Activated CD4-positive, alpha-beta T cell treated with anti-CD3 and anti-CD28 coated beads for 24 hours (primary cell): ENCODE data around the gene CDC37L1.

Source experiments
- DNase-seq, 2 donors: peaks; one replicate each; pipeline ENCODE4 v3.0.0-alpha.2; 2020; ENCODE audit warnings: low read depth in 2 of 2

The CDC37L1 gene

GRCh38 chr9:4714266-4715016, 35.1 kb downstream of the CDC37L1 start:
- DNase-seq = no peak

GRCh38 chr9:4716163-4716562, 36.8 kb downstream of the CDC37L1 start:
- no peak for DNase-seq

- DNase-seq = no peak
Observed at GRCh38 chr9:4717815-4718214, 38.4 kb downstream of the CDC37L1 start.

GRCh38 chr9:4718911-4719310, 39.5 kb downstream of the CDC37L1 start:
- no peak for DNase-seq

GRCh38 chr9:4721736-4722135, 42.4 kb downstream of the CDC37L1 start:
- DNase-seq = no peak

GRCh38 chr9:4725706-4726442, 46.5 kb downstream of the CDC37L1 start:
- DNase-seq = no peak

- no peak for DNase-seq
Observed at GRCh38 chr9:4727593-4727992, 48.2 kb downstream of the CDC37L1 start.

GRCh38 chr9:4732890-4733289, 53.5 kb downstream of the CDC37L1 start:
- DNase-seq = no peak

- no peak for DNase-seq
Observed at GRCh38 chr9:4734150-4734549, 54.8 kb downstream of the CDC37L1 start.

GRCh38 chr9:4738866-4739586, 59.7 kb downstream of the CDC37L1 start:
- no peak for DNase-seq

GRCh38 chr9:4739587-4740387, 60.4 kb downstream of the CDC37L1 start:
- no peak for DNase-seq

GRCh38 chr9:4740388-4740637, 60.9 kb downstream of the CDC37L1 start:
- DNase-seq = no peak

- peak; percentile 65 to 78 for DNase-seq
Observed at GRCh38 chr9:4740638-4741364, 61.4 kb downstream of the CDC37L1 start, which contains the start of gene AK3. Gene AK3 (minus strand): TSS chr9:4741202. CDS start chr9:4741087, 115 bp downstream.

- no peak for DNase-seq
Observed at GRCh38 chr9:4741365-4742089, 62.2 kb downstream of the CDC37L1 start.

- DNase-seq = no peak
Observed at GRCh38 chr9:4742246-4742645, 62.9 kb downstream of the CDC37L1 start.

- DNase-seq = no peak
Observed at GRCh38 chr9:4743131-4743875, 63.9 kb downstream of the CDC37L1 start.

- DNase-seq = no peak
Observed at GRCh38 chr9:4746278-4747030, 67.1 kb downstream of the CDC37L1 start.

- DNase-seq = no peak
Observed at GRCh38 chr9:4748612-4749011, 69.2 kb downstream of the CDC37L1 start.

GRCh38 chr9:4750023-4750673, 70.8 kb downstream of the CDC37L1 start:
- DNase-seq = no peak
